K562 (cell line): Measurements from ENCODE around the gene KLHDC7B. TPM values are rescaled to one million over a fixed set of nuclear protein-coding genes. Genes with fewer than 3 reads are reported as not detected.

Experiments
- ATAC-seq: fragments of 200-7000 bp; cut with Tn5 transposase; 3 replicates; pipeline ENCODE4 v1.9.1; 2020; ENCODE audit warnings: moderate library complexity
- BruUV-seq: library from RNA; stranded (reverse); fragments of 400-500 nt; replicated peaks from 2 replicates; lab custom pipeline; 2021; lab: Mats Ljungman, UMichigan
- CTCF ChIA-PET: fragments of 300-600 bp; formaldehyde crosslinking; extraction: SDS; loops from one replicate; lab custom pipeline; 2021; ENCODE audit warnings: low intra/inter-chr PET ratio; lab: Yijun Ruan, JAX
- POLR2A ChIA-PET: fragments of 300-600, 350-650 bp; sonication (Branson Sonifier 250); formaldehyde crosslinking; extraction: SDS; loops from one replicate; lab custom pipeline; 2021; ENCODE audit warnings: antibody characterized with exemption, inconsistent platforms; lab: Yijun Ruan, JAX
- DNase-seq, 4 experiments: peaks; one replicate each; pipeline versions ENCODE4 v3.0.0 to v3.0.0-alpha.2; 2011 to 2018; ENCODE audit warnings: low spot score in 3 of 4, mixed read lengths in 3 of 4; ENCODE audit errors: extremely low read depth in 1 of 4
- FAIRE-seq: peaks from 2 replicates; lab custom pipeline; 2011; peaks lifted over from hg19 to GRCh38; lab: Jason Lieb, UNC
- H2AFZ ChIP-seq: 2 replicates; pipeline ENCODE4 v1.6.0; 2011; ENCODE audit warnings: low read depth, low read length, control low read depth, inconsistent platforms
- H3K27ac ChIP-seq: fragments of 200-600 bp; 3 replicates; pipeline ENCODE4 v1.8.0; 2011; ENCODE audit warnings: low read depth, mild to moderate bottlenecking, control low read depth, inconsistent platforms, low read length, moderate library complexity, mixed read lengths; ENCODE audit errors: extremely low read depth
- H3K27me3 ChIP-seq, 2 experiments: fragments of 300-600 bp in 1 of 2; 2 replicates in 1 of 2; 3 replicates in 1 of 2; pipeline versions ENCODE4 v1.6.0 to v1.8.0; 2011; ENCODE audit warnings: inconsistent platforms in 2 of 2, low read length in 2 of 2, mild to moderate bottlenecking in 1 of 2, mixed read lengths in 1 of 2, moderate library complexity in 1 of 2; ENCODE audit not compliant: control insufficient read depth in 2 of 2, insufficient read depth in 2 of 2
- H3K36me3 ChIP-seq: fragments of 300-600 bp; 3 replicates; pipeline ENCODE4 v1.8.0; 2011; ENCODE audit warnings: mild to moderate bottlenecking, low read length, inconsistent platforms; ENCODE audit not compliant: control insufficient read depth, insufficient read depth
- H3K4me1 ChIP-seq, 2 experiments: fragments of 200-600 bp in 1 of 2; replicated peaks in 1 of 2; 2 replicates in 1 of 2; 3 replicates in 1 of 2; pipeline versions ENCODE4 v1.5.1 to v1.8.0; 2011; ENCODE audit warnings: inconsistent platforms in 2 of 2, low read length in 2 of 2, mild to moderate bottlenecking in 1 of 2, mixed read lengths in 1 of 2, moderate library complexity in 1 of 2; ENCODE audit not compliant: control insufficient read depth in 2 of 2, insufficient read depth in 2 of 2
- H3K4me2 ChIP-seq: 2 replicates; pipeline ENCODE4 v1.6.1; 2011; ENCODE audit warnings: low read length, control low read depth, inconsistent platforms, mixed read lengths; ENCODE audit not compliant: insufficient read depth
- H3K4me3 ChIP-seq: fragments of 200-600 bp; sonication (generic), shearing (Covaris generic); 2 replicates; pipeline ENCODE4 v1.5.1; 2016; ENCODE audit warnings: control low read depth, inconsistent platforms
- H3K79me2 ChIP-seq: fragments of 200-600 bp; 3 replicates; pipeline ENCODE4 v1.8.0; 2011; ENCODE audit warnings: low read length, inconsistent platforms; ENCODE audit not compliant: control insufficient read depth, insufficient read depth
- H3K9ac ChIP-seq, 2 experiments: 2 replicates each; pipeline versions ENCODE4 v1.6.0 to v1.6.1; 2011; ENCODE audit warnings: low read depth in 2 of 2, low read length in 2 of 2, control low read depth in 1 of 2, inconsistent platforms in 1 of 2, mild to moderate bottlenecking in 1 of 2, mixed read lengths in 1 of 2; ENCODE audit not compliant: insufficient read depth in 1 of 2
- H3K9me1 ChIP-seq: one replicate; pipeline ENCODE4 v1.6.0; 2011; ENCODE audit warnings: inconsistent platforms, mild to moderate bottlenecking, low read length, moderate library complexity; ENCODE audit not compliant: control insufficient read depth, insufficient read depth
- H3K9me3 ChIP-seq: replicated peaks from 2 replicates; pipeline ENCODE4 v1.5.1; 2011; ENCODE audit warnings: low read depth, low read length, inconsistent platforms; ENCODE audit not compliant: control insufficient read depth, insufficient read depth
- H4K20me1 ChIP-seq: replicated peaks from 2 replicates; pipeline ENCODE4 v1.6.1; 2011; ENCODE audit warnings: low read length, inconsistent platforms, mixed read lengths; ENCODE audit not compliant: control insufficient read depth, insufficient read depth
- SREBF1 ChIP-seq: fragments of 150-350 bp; IDR thresholded peaks from 2 replicates; pipeline ENCODE4 v1.6.1; 2014; ENCODE audit warnings: antibody characterized with exemption, low read depth, low read length, borderline replicate concordance
- VEZF1 ChIP-seq: fragments of 200-800 bp; sonication (Bioruptor generic); IDR thresholded peaks from 2 replicates; pipeline ENCODE4 v1.6.1; 2017; ENCODE audit warnings: missing genetic modification characterization, missing compliant biosample characterization
- YY1 ChIP-seq, 3 experiments: IDR thresholded peaks; 2 replicates each; pipeline ENCODE4 v1.6.1; 2011; ENCODE audit warnings: low read length in 2 of 3, mild to moderate bottlenecking in 2 of 3, moderate library complexity in 2 of 3, borderline replicate concordance in 1 of 3, control low read depth in 1 of 3, low read depth in 1 of 3; ENCODE audit not compliant: insufficient read depth in 3 of 3, insufficient replicate concordance in 2 of 3, control insufficient read depth in 1 of 3, insufficient read length in 1 of 3; ENCODE audit errors: extremely low read depth in 1 of 3
- ZNF121 ChIP-seq: sonication (generic); formaldehyde crosslinking; conservative IDR thresholded peaks from 2 replicates; pipeline ENCODE4 v1.8.0; 2022; ENCODE audit warnings: missing genetic modification reagents
- ZNF408 ChIP-seq: fragments of 250-450 bp; sonication (Bioruptor Pico); IDR thresholded peaks from 2 replicates; pipeline ENCODE4 v1.4.0; 2020; ENCODE audit warnings: low read depth, mild to moderate bottlenecking, moderate library complexity
- WGBS: fragments of 100-300 bp; shearing (Covaris generic); methylation state at CpG from one replicate; pipeline ENCODE4 v1.1.6; 2016; ENCODE audit warnings: low coverage, mixed read lengths; ENCODE audit not compliant: insufficient coverage; ENCODE audit errors: missing lambda C conversion rate; 5-methylcytosine and 5-hydroxymethylcytosine counted together
- in situ Hi-C: fragments of 300-500 bp; cut with MboI; formaldehyde crosslinking; loops from 4 replicates; pipeline ENCODE4 v1.15.0; 2018; ENCODE audit warnings: inconsistent platforms, mixed read lengths
- intact Hi-C: fragments of 100-400 bp; cut with micrococcal nuclease; formaldehyde crosslinking; loops from 2 replicates; pipeline ENCODE4 v1.14.2; 2022
- polyA plus RNA-seq, 8 experiments: library from polyadenylated mRNA; depleted of rRNA in 4 of 8; stranded (reverse) in 5 of 8; unstranded in 3 of 8; fragments of >200 nt; fragmentation: Nextera tagmentation in 2 of 8; fragmentation: Illumina TruSeq in 1 of 8; extraction: Ambion mirVana in 2 of 8; extraction: Trizol in 1 of 8; gene quantifications; 2 replicates each; pipeline versions ENCODE4 v1.2.1 to v1.2.3, GENCODE V29; 2011 to 2014; ENCODE audit warnings: inconsistent platforms in 1 of 8, missing spikeins in 1 of 8
- total RNA-seq, 7 experiments: library from RNA; depleted of rRNA in 6 of 7; stranded (reverse); fragments of >200 nt in 6 of 7; fragmentation: Illumina TruSeq in 2 of 7; extraction: Trizol in 2 of 7; gene quantifications; 2 replicates each; pipeline versions ENCODE4 v1.2.1 to v1.2.3, GENCODE V29; 2011 to 2021; ENCODE audit warnings: low replicate concordance in 1 of 7
- TF ChIP-seq, protein P1 (sequence below), 3 experiments: fragments of 200-800 bp in 1 of 3; sonication (Bioruptor generic) in 1 of 3; sonication (generic) in 1 of 3; formaldehyde crosslinking in 1 of 3; IDR thresholded peaks; 2 replicates each; pipeline versions ENCODE4 v1.6.1 to v1.8.0; 2016 to 2022; ENCODE audit warnings: mild to moderate bottlenecking in 2 of 3, missing compliant biosample characterization in 2 of 3, missing genetic modification characterization in 2 of 3, missing genetic modification reagents in 1 of 3

KLHDC7B gene
- total and polyA plus RNA-seq, 9 of the 15 experiments (the other 6 are each of a cell fraction or from before 2014, with no cell fraction given): 0.04 to 0.22 (median 0.05) TPM; not detected in 4

GRCh38 chr22:50581950-50582492, 36.3 kb downstream of the KLHDC7B start:
- BruUV-seq: no TSS peak
- no peak for FAIRE-seq
- peaks cover 6% of the 10 kb centered on the region; the same call in 2 of the 3 replicates for H3K79me2 ChIP-seq
- H3K4me1 ChIP-seq: peaks cover 15 to 31% of the 10 kb centered on the region in 2 experiments; a peak in 4 of 5 replicates
- H3K27me3 ChIP-seq: no peaks in the 10 kb centered on the region
- POLR2A ChIA-PET: interaction anchor here (0.5 to 1.3 kb wide), 6 partner anchors 13 to 424 kb away, joined by 3 to 4 read pairs (median 3); partner anchors contain the start of genes SCO2 and SYCE3
- WGBS: 11% methylated on average over 14 of the region's 39 CpGs
- CTCF ChIA-PET: no interaction called here
- peak overlapping the region; percentile 77 for H3K4me3 ChIP-seq
- H3K9me1 ChIP-seq: no peaks in the 10 kb centered on the region
- H3K36me3 ChIP-seq: no peaks in the 10 kb centered on the region; the same call in 2 of the 3 replicates
- intact Hi-C loops: no loop called here
- H3K4me2 ChIP-seq: peak overlapping the region; percentile 84
- H3K9ac ChIP-seq: peak overlapping the region; percentile 93 to 97
- DNase-seq: no peak
- H3K9me3 ChIP-seq: no peaks in the 10 kb centered on the region
- in situ Hi-C loops: no loop called here
- no peaks in the 10 kb centered on the region for H4K20me1 ChIP-seq
- no peak for ATAC-seq
- peak overlapping the region; percentile 96; the same call in 2 of the 3 replicates for H3K27ac ChIP-seq
- peak overlapping the region; percentile 92 for H2AFZ ChIP-seq
- TF ChIP-seq VEZF1 (CRISPR knock-in tag) (peak; percentile 82), ZNF121 (CRISPR knock-in tag) (peak; percentile 79), YY1 (IDR thresholded peaks at IDR 0.05; ENCODE audit: borderline replicate concordance in 1 of 3, control insufficient read depth in 1 of 3, extremely low read depth in 1 of 3, insufficient read depth in 3 of 3, insufficient read length in 1 of 3, insufficient replicate concordance in 2 of 3, low read depth in 1 of 3, low read length in 2 of 3) (peak in 1 of 3 experiments; percentile 44), SREBF1 (no peak), ZNF408 (CRISPR knock-in tag) (no peak)
- TF ChIP-seq, protein P1, sequence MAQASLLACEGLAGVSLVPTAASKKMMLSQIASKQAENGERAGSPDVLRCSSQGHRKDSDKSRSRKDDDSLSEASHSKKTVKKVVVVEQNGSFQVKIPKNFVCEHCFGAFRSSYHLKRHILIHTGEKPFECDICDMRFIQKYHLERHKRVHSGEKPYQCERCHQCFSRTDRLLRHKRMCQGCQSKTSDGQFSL (CRISPR knock-in tag; IDR thresholded peaks at IDR 0.05): 0 out of 2 replicates have a peak, but pooled peaks have one; percentile 64
- TF ChIP-seq, protein P1 (tag; IDR thresholded peaks at IDR 0.05): 0 out of 4 replicates have a peak, but pooled peaks of 1 of the 2 experiments have one; percentile 39
